HG02759 (cell line): ENCODE measurements around the gene NBAS.
"Not testable (repeated sequence)": the region's sequence is repeated elsewhere in the genome, so short reads cannot be mapped to it uniquely, and the experiment has no call there.

Source experiments
- ATAC-seq: cut with Tn5 transposase; IDR thresholded peaks from one replicate; pipeline ENCODE4 v1.9.1; 2021; ENCODE audit warnings: mild to moderate bottlenecking, moderate library complexity; ENCODE audit not compliant: unreplicated experiment

Gene NBAS

DNA sequence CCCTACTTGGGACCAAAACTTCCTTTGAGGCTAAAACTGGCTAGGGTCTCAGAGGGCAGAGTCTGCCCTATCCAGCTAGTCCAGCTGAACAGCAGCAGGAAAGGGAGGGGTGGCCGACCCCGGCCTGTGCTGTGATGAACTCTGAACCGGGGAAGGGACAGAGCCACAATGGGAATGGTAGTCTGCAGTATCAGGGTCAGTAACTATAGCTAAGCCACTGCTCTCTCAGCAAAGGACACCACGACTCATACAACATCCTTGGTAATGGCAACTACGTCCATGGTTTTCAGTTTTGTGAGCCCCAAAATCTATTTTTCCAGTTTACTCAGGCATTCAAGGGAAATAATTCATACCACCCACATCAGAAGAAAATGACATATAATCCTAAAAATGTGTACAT lies 75.2 kb downstream of the NBAS start:
- ATAC-seq: no peak

DNA sequence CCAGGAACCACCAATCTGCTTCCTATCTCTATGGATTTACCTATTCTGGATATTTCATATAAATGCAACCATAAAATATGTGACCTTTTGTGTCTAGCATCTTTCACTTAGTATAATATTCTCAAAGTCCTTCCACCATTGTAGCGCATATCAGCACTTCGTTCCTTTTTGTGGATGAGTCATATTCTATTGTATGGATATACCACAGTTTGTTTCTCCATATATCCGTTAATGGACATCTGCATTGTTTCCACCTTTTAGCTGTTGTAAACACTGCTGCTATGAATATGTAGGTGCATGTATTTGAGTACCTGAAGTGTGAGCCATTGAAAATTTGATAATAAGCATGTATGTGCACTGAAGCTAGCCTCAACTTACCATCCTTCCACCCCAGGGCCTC lies 80.1 kb downstream of the NBAS start:
- ATAC-seq: no peak

DNA sequence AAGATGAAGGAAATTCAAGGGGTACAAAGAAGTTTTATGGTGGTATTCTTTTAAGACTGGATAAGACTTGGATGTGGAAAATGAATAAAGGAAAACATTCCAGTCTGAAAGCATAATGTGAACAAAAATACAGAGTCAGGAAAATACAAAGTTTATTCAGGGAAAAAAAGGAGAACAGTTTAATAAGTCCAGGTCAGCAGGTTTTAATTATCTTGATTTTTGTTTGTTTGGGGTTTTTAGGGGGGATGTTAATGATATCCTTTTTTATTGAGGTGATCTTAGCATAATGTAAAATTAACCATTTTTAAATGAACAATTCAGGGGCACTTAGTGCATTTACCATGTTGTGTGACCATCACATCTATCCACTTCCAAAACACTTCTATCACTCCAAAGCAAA lies 80.6 kb downstream of the NBAS start:
- no peak for ATAC-seq

DNA sequence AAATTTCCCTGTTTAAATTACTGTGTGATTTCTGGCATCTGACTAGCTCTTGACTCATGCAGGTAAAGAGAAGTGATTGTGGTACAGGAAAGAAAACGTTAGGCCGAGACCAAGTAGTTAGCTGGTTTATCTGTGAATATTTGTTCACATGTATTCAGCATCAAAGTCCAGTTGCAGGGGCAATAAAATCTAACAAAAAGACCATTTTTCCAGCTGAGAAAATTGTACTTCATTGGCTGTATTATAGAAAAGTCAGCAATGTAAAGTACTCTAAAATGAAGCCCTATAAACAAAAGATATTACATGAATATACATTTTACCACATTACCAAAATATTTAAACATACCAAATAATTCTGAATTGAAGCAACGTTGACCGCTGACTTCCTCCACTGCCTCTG lies 88.3 kb downstream of the NBAS start:
- ATAC-seq: no peak

DNA sequence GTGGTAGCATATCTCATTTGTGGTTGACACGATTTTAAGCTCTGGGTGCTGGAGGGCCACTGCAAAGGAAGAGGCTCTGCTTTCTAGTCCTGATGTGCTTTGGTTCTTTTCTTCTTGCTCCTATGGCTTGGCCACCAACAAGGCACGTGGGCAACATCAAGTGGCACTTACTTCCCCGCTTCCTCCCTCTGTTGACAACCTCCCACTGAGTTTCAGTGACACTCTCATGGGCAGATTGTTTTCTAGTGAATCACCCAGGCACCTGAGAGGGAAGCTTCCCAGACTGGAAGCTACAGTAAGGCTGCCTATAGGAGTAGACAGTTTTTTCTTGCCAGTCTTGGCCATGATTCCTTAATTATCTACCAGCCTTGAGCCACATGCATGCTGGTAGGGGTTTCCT lies 89.0 kb downstream of the NBAS start:
- no peak for ATAC-seq

DNA sequence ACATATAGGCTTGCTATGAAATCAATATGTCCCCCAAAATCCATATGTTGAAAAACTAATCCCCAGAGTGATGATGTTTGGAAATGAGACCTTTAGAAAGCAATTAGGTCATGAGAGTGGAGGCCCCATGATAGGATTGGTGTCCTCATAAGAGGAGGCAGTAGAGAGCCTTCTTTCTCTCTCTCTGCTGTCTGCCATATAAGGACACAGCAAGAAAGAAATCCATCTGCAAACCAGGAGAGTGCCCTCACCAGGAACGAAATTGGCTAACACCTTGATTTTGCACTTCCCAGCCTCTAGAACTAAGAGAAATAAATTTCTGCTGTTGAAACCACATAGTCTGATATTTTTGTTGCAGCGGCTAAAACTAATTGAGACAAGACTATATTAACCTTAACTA lies 89.5 kb downstream of the NBAS start:
- ATAC-seq: no peak

DNA sequence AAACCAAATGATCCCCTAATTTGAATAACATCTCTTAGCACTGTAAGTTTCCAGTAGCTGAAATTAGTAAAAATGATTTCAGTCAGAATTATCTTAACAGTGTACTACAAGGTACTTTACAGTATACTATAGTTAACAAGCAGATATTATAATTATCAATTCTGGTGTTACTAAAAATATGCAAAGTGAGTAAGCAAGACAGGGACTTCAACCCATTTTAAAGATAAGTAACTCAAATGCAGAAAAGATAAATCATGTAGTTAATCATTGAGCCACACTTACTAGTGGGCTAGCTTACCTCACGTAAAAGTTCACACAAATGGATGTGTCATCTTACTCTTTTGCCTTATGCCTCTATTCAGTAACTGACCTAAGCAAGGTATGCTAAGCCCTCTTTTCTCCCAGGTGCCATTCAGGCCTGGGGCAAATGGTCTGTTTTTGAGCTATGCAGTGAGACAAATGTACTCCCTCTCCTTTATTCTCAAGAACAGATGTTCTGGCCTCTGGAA lies 101.0 kb downstream of the NBAS start:
- no peak for ATAC-seq

DNA sequence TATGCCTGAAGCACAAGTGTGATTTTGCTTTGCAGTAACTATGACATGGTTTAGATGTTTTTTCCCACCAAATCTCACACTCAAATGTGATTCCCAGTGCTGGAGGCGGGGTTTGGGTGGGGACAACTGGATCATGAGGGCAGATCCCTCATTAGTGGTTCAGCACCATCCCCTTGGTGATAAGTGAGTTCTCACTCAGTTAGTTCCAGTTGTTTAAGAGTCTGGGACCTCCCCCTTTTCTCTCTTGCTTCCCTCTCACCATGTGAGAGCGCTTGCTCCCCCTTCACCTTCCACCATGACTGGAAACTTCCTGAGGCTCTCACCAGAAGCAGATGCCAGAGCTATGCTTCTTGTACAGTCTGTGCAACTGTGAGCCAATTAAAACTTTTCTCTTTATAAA lies 102.9 kb downstream of the NBAS start:
- no peak for ATAC-seq

DNA sequence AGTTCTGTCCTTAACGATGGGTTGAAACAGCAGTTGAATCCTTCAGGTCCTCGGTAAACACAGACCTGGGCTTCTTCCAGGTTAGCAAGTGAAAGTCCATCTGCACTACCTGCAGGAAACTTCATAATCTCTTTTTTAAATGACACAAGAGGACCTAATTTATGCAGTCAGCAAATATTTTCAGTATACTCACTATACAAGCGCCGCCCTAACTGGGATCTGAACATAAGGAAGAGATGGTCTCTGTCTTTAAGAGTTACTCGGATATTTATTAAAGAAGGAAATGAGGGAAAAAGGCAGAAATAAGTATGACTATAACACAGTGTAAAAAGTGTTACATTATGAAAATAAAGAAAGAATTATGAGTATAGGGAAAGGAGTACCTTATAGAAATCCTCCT lies 103.3 kb downstream of the NBAS start:
- ATAC-seq: no peak

DNA sequence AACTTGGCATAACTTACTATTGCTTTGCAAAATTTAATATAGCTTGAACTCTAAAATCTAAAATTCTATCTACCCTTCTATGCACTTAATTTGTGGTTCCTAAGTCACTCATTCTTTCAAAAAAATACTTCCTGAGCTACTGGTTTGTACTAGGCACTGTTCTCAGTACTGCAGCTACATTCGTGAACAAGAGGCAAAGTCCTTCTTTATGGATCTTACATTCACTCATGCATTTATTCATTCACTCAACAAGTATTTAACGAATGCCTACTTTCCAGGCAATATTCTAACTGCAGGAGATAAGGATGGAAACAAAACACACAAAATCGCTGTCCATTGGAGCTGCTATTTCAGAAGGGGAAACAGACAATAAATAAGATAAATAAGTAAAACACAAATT lies 104.8 kb downstream of the NBAS start:
- ATAC-seq: no peak

DNA sequence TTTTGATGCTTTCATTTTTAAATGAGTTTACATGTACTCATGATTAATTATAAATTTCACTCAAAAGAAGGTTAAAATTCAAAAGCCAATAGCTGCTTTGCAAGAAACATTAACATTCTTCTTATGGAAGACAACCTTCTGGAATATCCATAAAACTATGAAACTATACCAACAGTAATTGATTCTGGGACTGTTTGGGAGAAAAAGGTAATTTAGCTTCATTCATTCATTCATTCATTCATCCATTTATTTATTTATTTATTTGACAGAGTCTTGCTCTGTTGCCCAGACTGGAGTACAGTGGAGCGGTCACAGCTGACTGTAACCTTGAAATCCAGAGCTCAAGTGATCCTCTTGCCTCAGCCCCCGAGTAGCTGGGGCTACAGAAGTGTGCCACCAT lies 110.3 kb downstream of the NBAS start:
- no peak for ATAC-seq

DNA sequence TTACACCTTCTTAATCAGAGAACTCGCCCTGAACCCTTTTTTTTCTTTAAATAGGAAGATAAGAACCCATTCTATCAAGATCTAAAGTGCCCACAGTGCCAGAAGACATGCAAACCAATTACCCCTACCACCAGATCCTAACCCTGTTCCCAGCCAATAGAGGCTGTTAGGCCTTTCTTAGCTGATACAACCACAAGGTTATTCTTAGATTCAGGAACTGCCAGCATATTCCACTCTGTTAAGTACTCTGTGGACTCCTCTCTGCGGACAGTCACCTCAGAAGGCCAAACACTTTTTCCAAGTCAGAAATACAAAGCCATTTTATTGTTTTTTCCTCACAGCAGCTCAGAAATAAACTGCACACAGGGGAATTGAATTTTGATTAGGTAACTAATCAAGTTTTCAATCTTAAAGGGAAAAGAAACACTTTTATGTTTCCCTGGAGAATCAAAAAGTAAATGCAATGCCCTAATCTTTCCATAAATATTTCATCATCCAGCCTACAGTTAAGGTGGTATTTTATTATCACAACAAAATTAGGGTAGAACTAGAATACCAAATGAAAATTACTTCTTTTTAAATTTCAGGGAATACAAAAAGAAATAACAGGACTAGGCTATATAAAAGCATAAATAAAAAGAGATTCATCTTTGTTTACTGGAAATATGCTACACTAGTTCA lies 111.4 kb downstream of the NBAS start:
- no peak for ATAC-seq

DNA sequence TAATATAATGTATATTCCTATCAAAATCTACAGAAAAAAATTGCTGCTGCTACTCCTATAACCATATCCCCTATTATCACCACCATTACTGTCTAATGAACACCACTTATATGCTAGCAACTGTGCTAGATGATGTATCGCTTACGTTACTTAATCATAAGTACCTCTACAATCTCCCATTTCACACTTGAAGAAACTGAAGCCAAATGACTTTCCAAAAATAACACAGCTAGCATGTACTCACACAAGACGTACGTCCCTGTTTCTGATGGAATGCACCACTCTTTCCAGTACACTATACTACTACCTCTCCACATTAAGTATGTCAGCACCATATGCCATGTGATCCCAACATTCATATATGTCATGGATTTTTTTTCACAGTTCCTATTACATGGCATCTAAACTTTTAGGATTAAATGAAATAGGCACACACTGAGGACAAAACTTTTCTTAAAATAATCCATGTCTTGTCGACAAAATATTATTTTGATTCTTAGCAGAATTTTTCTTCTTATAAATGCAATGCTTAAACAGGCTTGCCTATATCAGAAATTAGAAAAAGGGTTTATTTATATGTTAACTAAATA lies 112.8 kb downstream of the NBAS start:
- ATAC-seq: no peak

DNA sequence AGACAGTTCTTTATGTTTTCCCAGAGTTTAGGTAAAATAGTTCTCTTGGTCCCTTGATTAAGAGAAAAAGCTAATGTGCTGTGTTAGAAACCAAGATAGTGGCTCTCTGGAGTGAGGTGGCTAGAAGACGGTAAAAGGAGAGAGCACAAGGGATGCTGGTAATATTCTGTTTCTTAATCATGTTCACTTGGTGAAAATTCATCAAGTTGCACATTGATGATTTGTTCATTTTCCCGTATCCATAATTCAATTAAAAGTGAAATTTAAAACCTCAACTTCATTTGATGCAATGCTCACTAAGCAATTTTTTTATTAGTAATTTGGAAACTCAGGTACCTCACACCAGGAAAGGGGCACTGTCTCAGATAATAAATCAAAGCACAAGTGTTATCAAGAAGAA lies 113.8 kb downstream of the NBAS start:
- no peak for ATAC-seq

DNA sequence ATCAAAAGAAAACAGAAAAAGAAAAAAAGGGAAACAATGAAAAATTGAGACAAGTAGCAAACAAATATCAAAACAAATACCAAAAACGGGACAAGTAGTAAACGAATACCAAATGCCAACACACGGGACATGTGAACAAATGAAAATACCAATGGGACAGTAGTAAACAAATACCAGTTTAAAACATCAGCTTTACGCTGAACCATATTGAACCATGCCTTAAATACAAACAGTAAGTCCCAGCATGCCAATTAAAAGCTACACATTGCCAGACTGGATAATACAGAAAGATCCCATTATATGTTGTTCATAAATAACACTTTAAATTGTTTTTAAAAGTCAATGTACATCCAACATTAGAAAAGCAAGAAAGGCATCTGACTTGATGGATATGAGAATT lies 114.2 kb downstream of the NBAS start:
- no peak for ATAC-seq

DNA sequence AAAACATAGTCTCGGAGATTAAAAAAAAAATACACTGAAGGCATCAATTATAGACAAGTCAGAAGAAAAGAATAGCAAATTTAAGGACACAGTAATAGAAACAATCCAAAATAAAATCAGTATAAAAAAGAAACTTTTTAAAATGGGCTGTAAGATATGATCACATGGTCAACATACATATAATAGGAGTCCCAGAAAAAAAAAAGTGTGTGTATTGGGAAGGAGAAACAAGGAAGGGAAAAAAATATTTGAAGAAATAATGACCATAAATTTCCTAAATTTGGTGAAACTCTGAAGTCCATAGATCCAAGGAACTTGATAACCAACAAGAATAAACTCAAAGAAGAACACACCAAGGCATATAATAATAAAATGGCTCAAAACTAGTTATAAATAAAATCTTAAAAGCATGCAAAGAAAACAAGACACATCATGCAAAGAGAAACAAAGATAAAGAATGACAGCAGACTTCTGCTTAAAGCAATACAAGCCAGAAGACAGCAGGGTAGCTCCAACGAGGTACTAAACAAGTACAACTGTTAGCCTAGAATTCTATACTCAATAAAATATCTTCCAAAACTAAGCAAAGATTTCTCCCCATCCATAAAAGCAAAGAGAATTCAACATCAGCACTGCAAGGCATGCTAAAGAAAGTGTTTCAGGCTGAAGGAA lies 115.1 kb downstream of the NBAS start:
- ATAC-seq: no peak

DNA sequence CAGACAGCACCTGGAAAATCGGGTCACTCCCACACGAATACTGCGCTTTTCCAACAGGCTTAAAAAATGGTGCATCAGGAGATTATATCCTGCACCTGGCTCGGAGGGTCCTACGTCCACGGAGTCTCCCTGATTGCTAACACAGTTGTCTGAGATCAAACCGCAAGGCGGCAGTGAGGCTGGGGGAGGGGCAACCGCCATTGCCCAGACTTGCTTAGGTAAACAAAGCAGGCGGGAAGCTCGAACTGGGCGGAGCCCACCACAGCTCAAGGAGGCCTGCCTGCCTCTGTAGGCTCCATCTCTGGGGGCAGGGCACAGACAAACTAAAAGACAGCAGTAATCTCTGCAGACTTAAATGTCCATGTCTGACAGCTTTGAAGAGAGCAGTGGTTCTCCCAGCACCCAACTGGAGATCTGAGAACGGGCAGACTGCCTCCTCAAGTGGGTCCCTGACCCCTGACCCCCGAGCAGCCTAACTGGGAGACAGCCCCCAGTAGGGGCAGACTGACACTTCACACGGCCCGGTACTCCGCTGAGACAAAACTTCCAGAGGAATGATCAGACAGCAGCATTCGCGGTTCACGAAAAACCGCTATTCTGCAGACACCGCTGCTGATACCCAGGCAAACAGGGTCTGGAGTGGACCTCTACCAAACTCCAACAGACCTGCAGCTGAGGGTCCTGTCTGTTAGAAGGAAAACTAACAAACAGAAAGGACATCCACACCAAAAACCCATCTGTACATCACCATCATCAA lies 121.2 kb downstream of the NBAS start:
- not testable (repeated sequence) for ATAC-seq

DNA sequence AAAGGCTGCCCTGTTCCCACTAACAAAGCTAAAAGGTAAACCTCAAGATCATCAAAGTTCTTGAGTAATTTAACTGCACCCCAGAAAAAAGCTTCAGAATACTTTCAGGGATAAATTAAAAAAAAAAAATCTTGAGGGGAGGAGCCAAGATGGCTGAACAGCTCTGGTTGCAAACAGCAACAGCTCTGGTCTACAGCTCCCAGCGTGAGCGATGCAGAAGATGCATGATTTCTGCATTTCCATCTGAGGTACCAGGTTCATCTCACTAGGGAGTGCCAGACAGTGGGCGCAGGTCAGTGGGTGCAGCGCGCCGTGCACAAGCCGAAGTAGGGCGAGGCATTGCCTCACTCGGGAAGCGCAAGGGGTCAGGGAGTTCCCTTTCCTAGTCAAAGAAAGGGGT lies 121.8 kb downstream of the NBAS start:
- not testable (repeated sequence) for ATAC-seq

DNA sequence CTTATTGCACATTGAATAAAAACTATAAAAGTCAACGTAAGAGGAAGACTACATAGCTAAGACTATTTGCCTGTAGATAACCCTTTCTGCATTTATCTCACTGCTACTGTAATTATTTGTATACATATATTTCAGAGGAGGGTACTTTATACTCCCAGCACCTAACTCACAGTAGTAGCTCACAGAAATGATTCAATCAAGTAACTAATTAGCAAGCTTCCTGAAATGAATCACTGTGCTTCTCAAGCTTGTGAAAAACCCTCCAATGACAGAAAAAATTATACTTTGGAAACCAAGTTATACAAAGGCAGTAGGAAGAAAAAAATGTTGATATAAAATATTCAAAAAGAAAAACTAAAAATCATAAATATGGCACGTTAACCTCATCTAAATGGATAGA lies 124.9 kb downstream of the NBAS start:
- ATAC-seq: no peak

DNA sequence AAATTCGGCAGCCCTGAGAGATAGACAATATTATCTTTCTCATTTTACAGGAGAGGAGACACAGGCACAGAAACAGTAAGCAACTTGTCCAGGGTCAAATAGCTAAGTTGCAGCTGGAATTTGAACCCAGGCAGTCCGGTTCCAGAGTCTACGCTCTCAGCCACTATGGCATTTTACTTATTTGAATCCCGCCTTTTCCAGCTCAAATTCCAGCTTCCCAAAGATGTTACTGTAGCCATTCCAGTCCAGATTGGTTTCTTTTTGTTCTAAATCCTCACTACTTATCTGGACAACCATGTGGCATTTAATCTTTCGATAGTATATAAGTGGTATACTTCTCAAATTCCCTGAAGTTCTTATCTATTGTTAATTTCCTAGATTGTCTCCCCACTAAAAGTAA lies 125.7 kb downstream of the NBAS start:
- ATAC-seq: no peak

DNA sequence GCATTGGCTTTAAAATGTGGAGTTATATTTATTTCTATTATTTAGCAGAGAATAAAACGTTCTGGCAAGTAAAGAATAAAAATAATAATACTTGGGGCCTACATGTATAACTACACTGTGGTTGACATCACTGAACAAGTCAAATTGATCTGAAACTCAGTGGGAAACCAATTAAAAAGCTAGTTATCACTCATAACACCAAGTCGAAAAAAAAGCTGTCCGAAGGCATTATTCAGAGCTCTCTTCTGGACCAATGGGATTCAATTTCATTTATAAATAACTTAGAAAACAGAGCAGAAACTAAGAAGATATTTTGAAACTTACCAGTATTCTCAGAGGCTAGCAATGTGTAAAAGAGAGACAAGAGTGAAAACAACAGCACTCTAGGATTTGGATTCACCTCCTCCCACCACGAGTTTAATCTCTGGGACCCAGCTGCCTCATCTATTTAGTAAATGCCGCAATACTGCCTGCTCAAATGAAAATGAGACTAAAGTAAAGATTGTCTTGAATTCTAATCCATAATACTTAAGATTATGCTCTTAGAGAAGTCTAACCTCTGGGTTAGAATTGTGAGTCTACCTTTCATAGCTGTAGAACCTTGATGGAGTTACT lies 128.4 kb downstream of the NBAS start:
- no peak for ATAC-seq
